ENCODE results near the gene EFNA1.

The EFNA1 gene

DNA sequence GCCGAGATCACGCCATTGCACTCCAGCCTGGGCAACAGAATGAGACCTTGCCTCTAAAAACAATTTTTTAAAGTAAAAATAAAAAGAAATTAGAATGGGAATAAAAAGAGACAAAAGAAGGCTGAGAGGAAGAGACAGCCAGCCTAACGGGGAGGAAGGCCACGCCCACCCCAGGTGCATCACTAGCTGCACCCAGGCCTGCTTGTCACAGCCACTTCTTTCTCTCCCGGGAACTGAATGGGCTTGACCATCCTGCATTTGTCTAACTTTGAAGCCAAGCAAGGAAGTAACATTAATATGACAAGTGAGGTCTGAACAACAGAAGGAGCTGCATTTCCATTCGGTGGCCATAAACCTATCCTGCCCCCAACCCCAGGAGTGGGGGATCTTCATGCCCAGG lies 20.8 kb upstream of the EFNA1 start:
- no peak overlapping the region for H3K4me3 ChIP-seq (ENCODE audit: low read depth, low read length)
- TF ChIP-seq, protein P1, sequence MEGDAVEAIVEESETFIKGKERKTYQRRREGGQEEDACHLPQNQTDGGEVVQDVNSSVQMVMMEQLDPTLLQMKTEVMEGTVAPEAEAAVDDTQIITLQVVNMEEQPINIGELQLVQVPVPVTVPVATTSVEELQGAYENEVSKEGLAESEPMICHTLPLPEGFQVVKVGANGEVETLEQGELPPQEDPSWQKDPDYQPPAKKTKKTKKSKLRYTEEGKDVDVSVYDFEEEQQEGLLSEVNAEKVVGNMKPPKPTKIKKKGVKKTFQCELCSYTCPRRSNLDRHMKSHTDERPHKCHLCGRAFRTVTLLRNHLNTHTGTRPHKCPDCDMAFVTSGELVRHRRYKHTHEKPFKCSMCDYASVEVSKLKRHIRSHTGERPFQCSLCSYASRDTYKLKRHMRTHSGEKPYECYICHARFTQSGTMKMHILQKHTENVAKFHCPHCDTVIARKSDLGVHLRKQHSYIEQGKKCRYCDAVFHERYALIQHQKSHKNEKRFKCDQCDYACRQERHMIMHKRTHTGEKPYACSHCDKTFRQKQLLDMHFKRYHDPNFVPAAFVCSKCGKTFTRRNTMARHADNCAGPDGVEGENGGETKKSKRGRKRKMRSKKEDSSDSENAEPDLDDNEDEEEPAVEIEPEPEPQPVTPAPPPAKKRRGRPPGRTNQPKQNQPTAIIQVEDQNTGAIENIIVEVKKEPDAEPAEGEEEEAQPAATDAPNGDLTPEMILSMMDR (IDR thresholded peaks at IDR 0.05; ENCODE audit: control insufficient read depth, extremely low read depth, insufficient read depth): no peak
- DNase-seq (ENCODE audit: low read depth): no peak

DNA sequence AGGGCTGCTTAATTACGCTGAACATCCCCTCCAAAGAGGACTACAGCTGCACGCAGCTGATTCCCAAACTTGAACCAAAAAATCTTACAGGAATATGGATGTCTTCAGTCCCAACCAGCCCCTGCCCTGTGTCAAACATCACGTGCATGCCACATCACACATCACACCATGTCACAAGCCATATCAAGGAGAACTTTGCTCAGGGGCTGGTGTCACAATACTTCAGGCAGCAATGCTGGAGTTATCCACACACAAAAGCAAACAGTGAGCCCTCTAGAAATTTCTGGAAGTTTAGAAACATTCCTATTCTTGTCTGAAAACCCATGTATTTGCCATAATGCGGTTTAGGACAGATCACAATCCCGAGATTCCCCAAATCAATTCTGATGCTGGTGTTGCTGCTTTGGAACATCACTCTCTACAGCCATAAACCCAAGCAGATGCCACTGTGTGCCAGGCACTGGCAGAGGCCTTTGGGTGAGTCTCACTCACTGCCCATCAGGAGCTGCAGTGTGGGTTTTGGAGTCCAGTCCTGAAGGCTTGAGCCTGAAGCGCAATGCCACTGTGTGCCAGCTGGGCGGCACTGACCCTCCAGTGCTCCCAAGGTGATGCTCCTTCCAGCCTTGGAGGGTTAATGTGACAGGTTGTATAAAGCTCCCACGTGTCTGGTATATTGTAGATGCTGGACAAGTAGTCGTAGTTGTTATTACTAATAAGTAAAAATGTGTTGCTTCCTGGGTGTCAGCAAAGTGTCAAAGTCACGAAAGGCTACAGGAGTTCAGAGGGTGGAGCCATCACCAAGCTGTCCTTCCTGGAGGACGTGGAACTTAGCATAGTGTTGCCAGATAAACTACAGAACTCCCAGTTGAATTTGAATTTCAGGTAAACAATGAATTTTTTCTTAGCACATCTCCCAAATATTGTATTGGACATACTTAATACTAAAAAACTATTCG lies 20.1 kb upstream of the EFNA1 start:
- no peak for DNase-seq (ENCODE audit: low read depth)
- TF ChIP-seq, protein P1 (IDR thresholded peaks at IDR 0.05; ENCODE audit: control insufficient read depth, extremely low read depth, insufficient read depth): no peak
- H3K4me3 ChIP-seq (ENCODE audit: low read depth, low read length): no peak overlapping the region

DNA sequence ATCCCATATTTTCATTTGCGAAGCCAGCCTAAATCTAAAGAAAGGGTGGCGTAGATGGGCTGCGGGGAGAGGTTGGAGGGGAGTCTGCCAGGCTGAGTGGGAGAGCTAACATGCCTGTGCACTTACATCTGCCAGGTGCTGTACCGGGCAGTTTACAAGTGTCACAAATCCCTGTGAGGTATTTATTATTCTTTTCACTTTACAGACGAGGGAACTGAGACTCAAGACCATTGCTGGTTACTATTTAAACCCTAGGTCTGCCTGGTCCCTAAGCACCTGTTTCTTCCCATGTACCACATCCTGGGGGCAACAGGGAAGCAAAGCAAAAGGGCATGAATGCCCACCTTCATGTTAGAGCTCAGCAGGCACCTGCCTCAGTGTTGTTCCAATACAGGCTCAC lies 19.4 kb upstream of the EFNA1 start:
- no peak overlapping the region for H3K4me3 ChIP-seq (ENCODE audit: low read depth, low read length)
- no peak for DNase-seq (ENCODE audit: low read depth)
- TF ChIP-seq, protein P1 (IDR thresholded peaks at IDR 0.05; ENCODE audit: control insufficient read depth, extremely low read depth, insufficient read depth): no peak

DNA sequence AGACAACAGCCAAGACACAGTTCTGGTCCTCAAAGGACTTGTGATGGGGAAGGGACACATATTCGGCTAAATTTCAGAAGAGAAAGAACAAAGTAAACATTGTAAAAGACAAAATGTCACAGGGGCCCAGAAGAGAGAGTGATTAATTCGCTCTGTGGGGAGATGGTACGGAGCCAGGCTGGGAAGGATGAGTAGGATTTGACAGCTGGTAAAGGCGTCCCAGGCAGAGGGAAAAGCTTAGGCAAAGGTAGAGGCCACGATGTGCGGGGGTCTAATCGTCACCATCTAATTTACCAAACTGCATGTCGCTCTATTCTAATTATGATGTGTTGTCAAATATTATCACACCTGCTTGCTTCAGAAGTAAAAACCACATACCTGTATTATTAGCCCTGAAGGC lies 17.3 kb upstream of the EFNA1 start:
- TF ChIP-seq, protein P1 (IDR thresholded peaks at IDR 0.05; ENCODE audit: control insufficient read depth, extremely low read depth, insufficient read depth): no peak
- no peak for DNase-seq (ENCODE audit: low read depth)
- no peak overlapping the region for H3K4me3 ChIP-seq (ENCODE audit: low read depth, low read length)

DNA sequence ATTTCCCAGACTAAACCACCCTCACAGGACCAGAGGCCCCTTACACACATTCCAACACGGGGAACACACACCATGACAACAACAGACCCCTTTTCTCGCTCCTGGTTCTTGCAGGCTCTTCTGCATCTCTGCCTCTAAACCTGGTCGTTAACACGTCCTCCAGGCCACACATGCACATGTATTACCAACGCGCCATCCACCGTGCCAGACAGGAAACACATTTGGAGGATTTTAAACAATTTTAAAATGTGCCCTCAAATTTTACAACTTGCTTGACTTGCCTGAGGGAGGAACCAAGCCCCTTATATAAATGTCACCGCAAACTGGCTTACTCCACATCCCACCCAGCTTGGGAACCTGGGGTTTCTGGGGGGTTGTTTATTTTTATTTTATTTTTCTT lies 16.9 kb upstream of the EFNA1 start:
- TF ChIP-seq, protein P1 (IDR thresholded peaks at IDR 0.05; ENCODE audit: control insufficient read depth, extremely low read depth, insufficient read depth): no peak
- DNase-seq (ENCODE audit: low read depth): no peak

DNA sequence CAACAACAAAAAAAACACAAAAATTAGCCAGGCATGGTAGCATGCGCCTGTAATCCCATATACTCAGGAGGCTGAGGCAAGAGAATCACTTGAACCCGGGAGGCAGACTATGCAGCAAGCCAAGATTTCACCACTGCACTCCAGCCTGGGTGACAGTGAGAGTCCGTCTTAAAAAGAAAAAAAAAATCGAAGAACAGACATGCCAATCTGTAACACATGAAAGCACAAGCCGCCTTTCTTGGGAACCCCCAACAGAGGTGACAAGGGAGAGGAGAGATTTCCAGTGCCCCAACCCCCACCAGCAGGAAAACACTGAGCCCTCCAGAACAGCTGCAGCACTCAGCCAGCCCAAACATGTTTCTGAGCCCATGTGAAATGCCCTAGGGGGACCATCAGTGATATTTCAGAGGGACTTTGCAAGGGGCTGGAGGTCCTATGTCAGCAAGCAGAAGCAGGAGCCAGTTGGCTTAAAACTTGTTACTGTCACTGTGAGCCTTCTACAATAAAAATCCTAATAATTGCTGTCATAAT lies 14.2 kb upstream of the EFNA1 start:
- TF ChIP-seq, protein P1 (IDR thresholded peaks at IDR 0.05; ENCODE audit: control insufficient read depth, extremely low read depth, insufficient read depth): no peak
- no peak for DNase-seq (ENCODE audit: low read depth)
- no peak overlapping the region for H3K4me3 ChIP-seq (ENCODE audit: low read depth, low read length)

More for the DNA sequence above, 16.9 kb upstream of the EFNA1 start:
- no peak overlapping the region for H3K4me3 ChIP-seq (ENCODE audit: low read depth, low read length)
